CD4-positive, alpha-beta T cell (primary cell): ENCODE results near the gene LBP. TPM values are rescaled to one million over a fixed set of nuclear protein-coding genes. Genes with fewer than 3 reads are reported as not detected.
A peak's percentile ranks its signal among the peaks of the same experiment; 100 is the strongest.

Experiments used
- ATAC-seq: fragments of 200-7000 bp; cut with Tn5 transposase; one replicate; pipeline ENCODE4 v1.10.0; 2022; ENCODE audit warnings: mild to moderate bottlenecking; ENCODE audit not compliant: poor library complexity
- CTCF ChIA-PET: fragments of 350-600 bp; sonication (Branson Sonifier 250); formaldehyde crosslinking; loops from one replicate; lab custom pipeline; 2021; ENCODE audit warnings: antibody characterized with exemption, inconsistent platforms; lab: Charles Lee
- POLR2A ChIA-PET: fragments of 350-600 bp; sonication (Branson Sonifier 250); formaldehyde crosslinking; loops from one replicate; lab custom pipeline; 2021; ENCODE audit warnings: antibody characterized with exemption, inconsistent platforms; lab: Charles Lee
- DNase-seq, 14 experiments: peaks; one replicate each; pipeline ENCODE4 v3.0.0-alpha.2; 2013 to 2020; ENCODE audit warnings: mixed read lengths in 2 of 14
- H3K27ac ChIP-seq, 2 donors: one replicate each; pipeline versions ENCODE4 v1.5.1 to v1.7.0; 2013; ENCODE audit warnings: low read length in 2 of 2, low read depth in 1 of 2, mild to moderate bottlenecking in 1 of 2
- H3K27me3 ChIP-seq, 2 experiments: 1 replicate in 1 of 2; 2 replicates in 1 of 2; pipeline versions ENCODE4 v1.6.1 to v1.7.0; 2013; ENCODE audit warnings: low read length in 2 of 2, control low read depth in 1 of 2, mild to moderate bottlenecking in 1 of 2, moderate library complexity in 1 of 2; ENCODE audit not compliant: insufficient read depth in 2 of 2, control insufficient read depth in 1 of 2
- H3K36me3 ChIP-seq: one replicate; pipeline ENCODE4 v1.6.1; 2013; ENCODE audit warnings: low read length, control low read depth; ENCODE audit not compliant: insufficient read depth
- H3K4me1 ChIP-seq: one replicate; pipeline ENCODE4 v1.6.1; 2013; ENCODE audit warnings: low read length, control low read depth; ENCODE audit not compliant: insufficient read depth
- H3K4me3 ChIP-seq: one replicate; pipeline ENCODE4 v1.5.1; 2013; ENCODE audit warnings: mild to moderate bottlenecking, low read length, moderate library complexity
- H3K9me3 ChIP-seq, 2 experiments: 1 replicate in 1 of 2; 2 replicates in 1 of 2; pipeline versions ENCODE4 v1.6.1 to v1.7.0; 2013; ENCODE audit warnings: low read length in 2 of 2, mild to moderate bottlenecking in 2 of 2, control low read depth in 1 of 2, moderate library complexity in 1 of 2; ENCODE audit not compliant: control insufficient read depth in 1 of 2, insufficient read depth in 1 of 2
- H3K27ac Mint-ChIP-seq: one replicate; pipeline ENCODE4 v1.8.0; 2020; ENCODE audit warnings: mixed read lengths
- H3K27me3 Mint-ChIP-seq: one replicate; pipeline ENCODE4 v1.8.0; 2021; ENCODE audit warnings: mixed read lengths
- H3K36me3 Mint-ChIP-seq: one replicate; pipeline ENCODE4 v1.8.0; 2021; ENCODE audit warnings: low read depth, mixed read lengths
- H3K4me1 Mint-ChIP-seq: one replicate; pipeline ENCODE4 v1.8.0; 2021; ENCODE audit warnings: low read depth, mixed read lengths
- H3K4me3 Mint-ChIP-seq: one replicate; pipeline ENCODE4 v1.8.0; 2020; ENCODE audit warnings: mild to moderate bottlenecking, mixed read lengths
- H3K9me3 Mint-ChIP-seq: one replicate; pipeline ENCODE4 v1.8.0; 2020; ENCODE audit warnings: mixed read lengths
- CTCF ChIP-seq: fragments of 200-600 bp; IDR thresholded peaks from one replicate; pipeline ENCODE4 v1.8.0; 2022; ENCODE audit warnings: antibody characterized with exemption, mild to moderate bottlenecking
- intact Hi-C, 2 experiments: fragments of 100-400 bp; cut with DNase I in 1 of 2; cut with micrococcal nuclease in 1 of 2; formaldehyde crosslinking; loops; one replicate each; pipeline versions ENCODE4 v1.15.1 to v1.9.0; 2023 to 2025; cut with DNase I, micrococcal nuclease
- total RNA-seq, 174 experiments: library from RNA in 2 of 174; stranded (reverse) in 2 of 174; gene quantifications; one replicate each; pipeline ENCODE4 v1.2.3 and lab custom pipeline; 2021 to 2026

LBP gene
- total RNA-seq, 2 experiments from 2014 or later: not detected

GRCh38 chr20:38302786-38303185, 43.5 kb upstream of the LBP start:
- Mint-ChIP-seq H3K9me3 (no peaks in the 10 kb centered on the region), H3K27ac (no peak overlapping the region), H3K4me1 (peaks cover 12% of the 10 kb centered on the region), H3K27me3 (peaks cover 74% of the 10 kb centered on the region), H3K36me3 (no peaks in the 10 kb centered on the region), H3K4me3 (no peak overlapping the region)
- ChIA-PET POLR2A (no interaction called here), CTCF (no interaction called here)
- intact Hi-C loops: no loop called here
- H3K4me3 ChIP-seq: no peak overlapping the region
- H3K27ac ChIP-seq: no peak overlapping the region
- no peaks in the 10 kb centered on the region for H3K36me3 ChIP-seq
- H3K27me3 ChIP-seq: peaks cover 31 to 53% of the 10 kb centered on the region in 2 experiments
- peaks cover 10% of the 10 kb centered on the region for H3K4me1 ChIP-seq
- DNase-seq (no peak), ATAC-seq (no peak)
- TF ChIP-seq CTCF: no peak
- peaks cover 0 to 13% of the 10 kb centered on the region in 2 experiments for H3K9me3 ChIP-seq

GRCh38 chr20:38303908-38304379, 42.3 kb upstream of the LBP start, which contains the start of gene BPI:
Gene BPI, plus strand, starts transcription at chr20:38304156. Its CDS starts 68 bp downstream, at chr20:38304224.
- TF ChIP-seq CTCF: no peak
- ChIA-PET CTCF (no interaction called here), POLR2A (interaction anchor here (0.5 kb wide), 1 partner anchor 707 kb away, joined by 3 read pairs; no protein-coding TSS in a partner anchor)
- Histone ChIP-seq H3K27ac (no peak within 1 kb of the TSS), H3K4me1 (peaks cover 10% of the 10 kb centered on the region), H3K27me3 (peaks cover 32 to 64% of the 10 kb centered on the region in 2 experiments), H3K9me3 (peaks cover 0 to 13% of the 10 kb centered on the region in 2 experiments), H3K36me3 (no peaks in the 10 kb centered on the region), H3K4me3 (no peak within 1 kb of the TSS)
- Mint-ChIP-seq H3K27ac (no peak within 1 kb of the TSS), H3K4me1 (peaks cover 12% of the 10 kb centered on the region), H3K27me3 (peaks cover 76% of the 10 kb centered on the region), H3K4me3 (no peak within 1 kb of the TSS), H3K9me3 (no peaks in the 10 kb centered on the region), H3K36me3 (no peaks in the 10 kb centered on the region)
- DNase-seq: peak in 3 of 14 experiments; percentile 17 to 55 (median 46)
- no peak for ATAC-seq
- intact Hi-C loops: no loop called here

GRCh38 chr20:38304845-38305447, 41.3 kb upstream of the LBP start:
- peak in 2 of 14 experiments; percentile 42 to 45 for DNase-seq
- Histone ChIP-seq H3K4me1 (peaks cover 10% of the 10 kb centered on the region), H3K4me3 (no peak overlapping the region), H3K27ac (no peak overlapping the region), H3K36me3 (no peaks in the 10 kb centered on the region), H3K9me3 (peaks cover 0 to 13% of the 10 kb centered on the region in 2 experiments), H3K27me3 (peaks cover 33 to 67% of the 10 kb centered on the region in 2 experiments)
- no peak for TF ChIP-seq CTCF
- H3K4me3 Mint-ChIP-seq: no peak overlapping the region
- no peaks in the 10 kb centered on the region for H3K36me3 Mint-ChIP-seq
- intact Hi-C loops: no loop called here
- H3K27me3 Mint-ChIP-seq: peaks cover 76% of the 10 kb centered on the region
- peaks cover 12% of the 10 kb centered on the region for H3K4me1 Mint-ChIP-seq
- ATAC-seq: no peak
- POLR2A ChIA-PET: no interaction called here
- CTCF ChIA-PET: no interaction called here
- no peaks in the 10 kb centered on the region for H3K9me3 Mint-ChIP-seq
- H3K27ac Mint-ChIP-seq: no peak overlapping the region
